Karpas-422 (cell line): ENCODE measurements around the gene PIAS1. TPM values are rescaled to one million over a fixed set of nuclear protein-coding genes. Genes with fewer than 3 reads are reported as not detected.

Experiments
- DNase-seq: peaks from one replicate; pipeline ENCODE4 v3.0.0-alpha.2; 2015
- H2AFZ ChIP-seq: fragments of 200-600 bp; sonication (generic); 2 replicates; pipeline ENCODE4 v1.6.1; 2014; ENCODE audit warnings: antibody characterized with exemption, low read length, mixed read lengths
- H3K27ac ChIP-seq: fragments of 200-600 bp; sonication (generic); 2 replicates; pipeline ENCODE4 v1.5.1; 2014; ENCODE audit warnings: mild to moderate bottlenecking, low read length, moderate library complexity
- H3K27me3 ChIP-seq: fragments of 200-600 bp; sonication (generic); 2 replicates; pipeline ENCODE4 v1.6.1; 2014; ENCODE audit warnings: low read length, mixed read lengths
- H3K36me3 ChIP-seq: fragments of 200-600 bp; sonication (generic); 2 replicates; pipeline ENCODE4 v1.6.1; 2014; ENCODE audit warnings: low read length, mixed read lengths; ENCODE audit not compliant: insufficient read depth
- H3K4me1 ChIP-seq: fragments of 200-600 bp; sonication (generic); 2 replicates; pipeline ENCODE4 v1.6.1; 2014; ENCODE audit warnings: mild to moderate bottlenecking, low read length, mixed read lengths
- H3K4me2 ChIP-seq: fragments of 200-600 bp; sonication (generic); 2 replicates; pipeline ENCODE4 v1.6.1; 2014; ENCODE audit warnings: low read length, low read depth, mild to moderate bottlenecking; ENCODE audit not compliant: poor library complexity, severe bottlenecking
- H3K4me3 ChIP-seq: fragments of 200-600 bp; sonication (generic); 2 replicates; pipeline ENCODE4 v1.5.1; 2014; ENCODE audit warnings: mild to moderate bottlenecking, antibody characterized with exemption, low read length, mixed read lengths
- H3K79me2 ChIP-seq: fragments of 200-600 bp; sonication (generic); 2 replicates; pipeline ENCODE4 v1.6.1; 2014; ENCODE audit warnings: mild to moderate bottlenecking, low read length, mixed read lengths
- H3K9ac ChIP-seq: fragments of 200-600 bp; sonication (generic); 2 replicates; pipeline ENCODE4 v1.6.0; 2014; ENCODE audit warnings: low read length
- H3K9me2 ChIP-seq: fragments of 200-600 bp; sonication (generic), shearing (Covaris generic); replicated peaks from 2 replicates; pipeline ENCODE4 v1.6.0; 2014; ENCODE audit warnings: mild to moderate bottlenecking, low read length, moderate library complexity; ENCODE audit not compliant: insufficient read depth
- H3K9me3 ChIP-seq: fragments of 300-700, 200-600 bp; sonication (generic); 2 replicates; pipeline ENCODE4 v1.6.1; 2014; ENCODE audit warnings: low read length, mixed read lengths
- H4K20me1 ChIP-seq: fragments of 200-600 bp; sonication (generic); 2 replicates; pipeline ENCODE4 v1.6.1; 2014; ENCODE audit warnings: mild to moderate bottlenecking, antibody characterized with exemption, low read length, low read depth; ENCODE audit not compliant: insufficient read depth
- total RNA-seq: library from RNA; depleted of rRNA; stranded (reverse); fragments of >200 nt; shearing (Covaris generic); gene quantifications from 2 replicates; pipeline ENCODE4 v1.2.3, GENCODE V29; 2014; ENCODE audit warnings: low replicate concordance

Gene PIAS1
- total RNA-seq, 1 experiment from 2014 or later, result 106 TPM

DNA sequence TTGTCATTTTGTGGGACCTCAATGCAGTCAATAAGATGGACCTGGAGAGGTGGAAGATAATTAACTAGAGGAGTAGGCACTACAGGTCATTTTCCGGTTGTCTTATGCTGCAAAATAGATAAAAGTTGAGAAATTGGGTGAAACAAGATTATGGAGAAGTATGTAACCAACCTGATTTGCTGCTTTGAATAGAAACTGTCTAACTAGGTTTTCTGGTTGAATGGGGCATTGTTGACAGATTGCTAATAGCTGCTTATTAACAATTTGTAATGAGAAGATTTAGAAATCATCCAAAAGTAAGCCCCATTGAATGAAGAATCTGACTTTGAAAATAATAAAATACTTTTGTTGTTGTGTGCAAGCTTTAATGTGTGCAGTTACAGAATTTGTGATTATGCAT, 26.2 kb downstream of the PIAS1 start:
- Histone ChIP-seq H3K4me1 (peaks cover 58% of the 10 kb centered on the region), H3K9me3 (no peaks in the 10 kb centered on the region)

GRCh38 chr15:68080783-68081182, 26.7 kb downstream of the PIAS1 start:
- Histone ChIP-seq H3K9me2 (no peaks in the 10 kb centered on the region), H3K4me2 (no peak overlapping the region), H3K9ac (no peak overlapping the region), H4K20me1 (peaks cover 4% of the 10 kb centered on the region; the same call in 1 of the 2 replicates), H3K4me3 (no peak overlapping the region), H3K36me3 (no peaks in the 10 kb centered on the region; the same call in 1 of the 2 replicates), H3K27me3 (no peaks in the 10 kb centered on the region), H3K9me3 (no peaks in the 10 kb centered on the region), H2AFZ (no peak overlapping the region), H3K79me2 (peaks cover 100% of the 10 kb centered on the region), H3K4me1 (peaks cover 58% of the 10 kb centered on the region), H3K27ac (no peak overlapping the region)
- no peak for DNase-seq

More for the DNA sequence above, 26.2 kb downstream of the PIAS1 start:
- no peak for DNase-seq
- peaks cover 100% of the 10 kb centered on the region for H3K79me2 ChIP-seq
- H2AFZ ChIP-seq, result no peak overlapping the region
- H3K27ac ChIP-seq, result no peak overlapping the region
- H4K20me1 ChIP-seq, result peaks cover 4% of the 10 kb centered on the region; the same call in 1 of the 2 replicates
- H3K9me2 ChIP-seq, result no peaks in the 10 kb centered on the region
- no peak overlapping the region for H3K4me3 ChIP-seq
- no peak overlapping the region for H3K9ac ChIP-seq
- no peaks in the 10 kb centered on the region; the same call in 1 of the 2 replicates for H3K36me3 ChIP-seq
- no peaks in the 10 kb centered on the region for H3K27me3 ChIP-seq
- H3K4me2 ChIP-seq, result no peak overlapping the region

DNA sequence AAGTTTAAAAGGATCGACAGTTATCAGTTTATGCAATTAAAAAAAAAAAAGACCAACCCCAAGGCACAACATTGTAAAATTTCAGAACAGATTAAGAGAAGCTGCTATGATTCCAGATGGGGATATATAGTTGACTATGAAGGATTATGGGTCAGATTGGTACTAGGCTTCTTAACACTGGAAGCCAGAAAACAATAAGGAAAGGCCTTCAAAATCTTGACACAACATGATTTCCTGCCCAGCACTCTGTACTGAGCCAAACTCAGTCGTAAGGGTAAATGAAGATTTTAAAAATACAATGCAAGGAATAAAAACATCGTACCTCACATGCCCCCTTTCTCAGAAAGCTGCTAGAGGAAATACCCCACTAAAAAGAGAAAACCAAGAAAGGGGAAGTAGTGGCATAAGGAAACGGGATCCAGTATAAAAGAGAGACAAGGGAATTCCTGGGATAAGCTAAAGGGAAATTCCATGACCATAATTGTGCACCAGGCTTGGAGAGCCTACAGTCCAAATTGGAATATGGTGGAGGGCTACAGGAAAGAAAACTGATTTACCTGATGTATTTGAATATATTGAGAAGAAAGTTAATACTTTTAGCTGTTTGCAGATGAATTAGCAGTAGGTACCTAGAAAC, 27.9 kb downstream of the PIAS1 start:
- no peak overlapping the region for H3K9ac ChIP-seq
- no peak overlapping the region for H3K4me3 ChIP-seq
- H3K36me3 ChIP-seq, result peaks cover 8% of the 10 kb centered on the region
- H2AFZ ChIP-seq, result no peak overlapping the region
- H3K79me2 ChIP-seq, result peaks cover 100% of the 10 kb centered on the region
- H3K9me3 ChIP-seq, result no peaks in the 10 kb centered on the region
- H3K27ac ChIP-seq, result 0 out of 2 replicates have a peak overlapping the region, but pooled peaks have one; percentile 10
- no peak overlapping the region for H3K4me2 ChIP-seq
- no peaks in the 10 kb centered on the region for H3K9me2 ChIP-seq
- H3K4me1 ChIP-seq, result peaks cover 53% of the 10 kb centered on the region
- no peaks in the 10 kb centered on the region; the same call in 1 of the 2 replicates for H4K20me1 ChIP-seq
- no peaks in the 10 kb centered on the region for H3K27me3 ChIP-seq
- DNase-seq, result no peak

DNA sequence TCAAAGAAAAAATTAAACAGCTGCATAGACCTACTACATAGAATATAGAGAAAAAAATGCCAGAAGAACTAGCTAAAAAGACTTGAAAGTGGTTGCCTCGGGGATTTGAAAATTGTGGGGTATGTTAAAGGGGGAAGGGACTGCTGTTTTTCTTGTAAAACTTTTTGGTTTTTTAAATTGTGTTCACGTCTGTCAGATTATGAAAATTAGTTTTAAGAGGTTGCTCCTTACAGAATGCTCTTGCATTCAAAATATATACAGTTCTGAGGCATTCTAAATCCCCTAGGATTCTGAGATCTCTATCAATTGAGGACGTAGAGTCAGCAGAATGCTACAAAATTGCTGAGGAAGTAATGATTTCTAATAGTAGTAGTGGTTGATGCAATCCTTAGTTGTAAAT, 28.6 kb downstream of the PIAS1 start:
- Histone ChIP-seq H3K27ac (peak overlapping the region; percentile 10; the same call in 1 of the 2 replicates), H3K36me3 (peaks cover 16% of the 10 kb centered on the region), H3K27me3 (no peaks in the 10 kb centered on the region), H3K79me2 (peaks cover 100% of the 10 kb centered on the region), H3K9ac (no peak overlapping the region), H4K20me1 (no peaks in the 10 kb centered on the region; the same call in 1 of the 2 replicates), H3K9me2 (no peaks in the 10 kb centered on the region), H3K4me2 (no peak overlapping the region), H2AFZ (no peak overlapping the region), H3K9me3 (no peaks in the 10 kb centered on the region), H3K4me1 (peaks cover 46% of the 10 kb centered on the region), H3K4me3 (no peak overlapping the region)
- no peak for DNase-seq

DNA sequence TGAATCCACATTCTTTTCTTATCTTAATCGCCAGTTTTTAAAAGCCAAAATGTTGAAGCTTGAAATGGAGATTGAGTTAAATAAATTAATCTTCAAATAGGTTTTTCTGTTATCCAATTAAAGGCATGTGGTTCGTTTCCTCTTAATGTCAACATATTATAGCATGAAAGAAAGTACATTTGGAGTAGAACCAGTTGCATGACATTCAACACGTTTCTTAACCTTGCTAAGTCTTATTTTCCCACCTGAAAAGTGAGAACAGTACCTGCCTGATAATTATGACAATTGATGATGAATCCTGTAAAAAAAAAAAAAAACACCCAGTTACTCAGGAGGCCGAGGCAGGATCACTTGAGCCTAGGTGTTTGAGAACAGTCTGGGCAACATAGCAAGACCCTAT, 29.3 kb downstream of the PIAS1 start:
- Histone ChIP-seq H4K20me1 (no peaks in the 10 kb centered on the region; the same call in 1 of the 2 replicates), H3K27me3 (no peaks in the 10 kb centered on the region), H3K36me3 (peaks cover 21% of the 10 kb centered on the region), H3K9me3 (no peaks in the 10 kb centered on the region), H3K4me2 (no peak overlapping the region), H3K79me2 (peaks cover 99% of the 10 kb centered on the region), H3K9me2 (no peaks in the 10 kb centered on the region), H3K4me3 (no peak overlapping the region), H3K27ac (no peak overlapping the region), H3K4me1 (peaks cover 39% of the 10 kb centered on the region), H2AFZ (no peak overlapping the region), H3K9ac (no peak overlapping the region)
- DNase-seq, result no peak

- H3K36me3 ChIP-seq, result peaks cover 31% of the 10 kb centered on the region
- H3K27ac ChIP-seq, result no peak overlapping the region
- peaks cover 96% of the 10 kb centered on the region for H3K79me2 ChIP-seq
- no peaks in the 10 kb centered on the region for H3K9me2 ChIP-seq
- no peaks in the 10 kb centered on the region for H3K27me3 ChIP-seq
- no peak overlapping the region for H3K9ac ChIP-seq
- no peaks in the 10 kb centered on the region for H3K9me3 ChIP-seq
- H2AFZ ChIP-seq, result no peak overlapping the region
- no peak for DNase-seq
- peaks cover 31% of the 10 kb centered on the region for H3K4me1 ChIP-seq
- H3K4me3 ChIP-seq, result no peak overlapping the region
- H3K4me2 ChIP-seq, result no peak overlapping the region
- no peaks in the 10 kb centered on the region for H4K20me1 ChIP-seq
Observed at GRCh38 chr15:68085052-68085451, 30.9 kb downstream of the PIAS1 start.

DNA sequence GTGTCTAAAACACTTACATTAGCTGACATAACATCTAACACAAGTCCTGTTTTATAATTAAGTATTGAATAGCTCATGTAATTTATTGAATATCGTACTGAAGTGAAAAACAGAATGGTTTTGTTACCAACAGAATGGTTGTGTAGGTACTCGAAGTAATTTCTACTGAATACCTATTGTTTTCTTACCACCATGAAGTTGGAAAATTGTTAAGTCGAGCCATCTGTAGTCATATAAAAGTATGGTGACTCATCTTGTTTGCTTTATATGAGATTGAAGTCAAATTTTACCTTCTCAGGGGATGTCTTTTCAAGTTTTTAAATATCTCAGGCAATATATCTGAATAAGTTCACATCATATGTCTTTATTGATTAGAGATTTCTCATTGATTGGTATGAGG, 37.6 kb downstream of the PIAS1 start:
- DNase-seq, result no peak
- Histone ChIP-seq H3K4me1 (no peaks in the 10 kb centered on the region), H3K9ac (no peak overlapping the region), H3K9me3 (peaks cover 8% of the 10 kb centered on the region), H2AFZ (no peak overlapping the region), H4K20me1 (no peaks in the 10 kb centered on the region), H3K4me3 (no peak overlapping the region), H3K36me3 (peaks cover 76% of the 10 kb centered on the region), H3K9me2 (no peaks in the 10 kb centered on the region), H3K27ac (no peak overlapping the region), H3K27me3 (no peaks in the 10 kb centered on the region), H3K79me2 (peaks cover 94% of the 10 kb centered on the region), H3K4me2 (no peak overlapping the region)

DNA sequence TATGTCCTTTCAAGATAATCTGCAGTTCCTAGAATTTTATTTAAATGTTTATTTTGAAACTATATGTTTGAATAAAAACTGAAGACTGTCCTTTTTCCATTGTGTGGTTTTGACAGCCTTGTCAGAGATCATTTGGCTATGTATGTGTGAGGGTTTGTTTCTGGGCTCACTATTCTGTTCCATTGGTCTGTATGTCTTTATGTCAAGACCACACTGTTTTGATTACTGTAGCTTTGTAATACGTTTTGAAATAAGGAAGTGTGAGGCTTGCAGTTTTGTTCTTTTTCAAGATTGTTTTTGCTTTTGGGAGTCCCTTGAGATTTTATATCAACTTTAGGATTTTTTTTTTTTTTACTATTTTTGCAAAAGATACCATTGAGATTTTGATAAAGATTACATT, 42.0 kb downstream of the PIAS1 start:
- Histone ChIP-seq H3K36me3 (peaks cover 77% of the 10 kb centered on the region), H3K9ac (no peak overlapping the region), H4K20me1 (no peaks in the 10 kb centered on the region), H3K4me1 (no peaks in the 10 kb centered on the region), H3K79me2 (peaks cover 96% of the 10 kb centered on the region), H3K4me3 (no peak overlapping the region), H3K9me3 (peaks cover 12% of the 10 kb centered on the region), H2AFZ (no peak overlapping the region), H3K27ac (no peak overlapping the region), H3K4me2 (no peak overlapping the region), H3K27me3 (no peaks in the 10 kb centered on the region), H3K9me2 (no peaks in the 10 kb centered on the region)
- no peak for DNase-seq
